ENCODE results near the gene HAP1.

- TF ChIP-seq POLR2AphosphoS5 (IDR thresholded peaks at IDR 0.05): peak in 1 of 2 donors; percentile 98
- TF ChIP-seq CTCF (IDR thresholded peaks at IDR 0.05): no peak
- TF ChIP-seq POLR2A (IDR thresholded peaks at IDR 0.05; ENCODE audit: low read depth): no peak
- no peak for TF ChIP-seq EP300 (IDR thresholded peaks at IDR 0.05)
Measured at GRCh38 chr17:41687828-41688640, 46.4 kb downstream of the HAP1 start.
